ENCODE measurements around the gene CLCN1.
"Not testable (repeated sequence)": the region's sequence is repeated elsewhere in the genome, so short reads cannot be mapped to it uniquely, and the experiment has no call there.

Gene CLCN1

DNA sequence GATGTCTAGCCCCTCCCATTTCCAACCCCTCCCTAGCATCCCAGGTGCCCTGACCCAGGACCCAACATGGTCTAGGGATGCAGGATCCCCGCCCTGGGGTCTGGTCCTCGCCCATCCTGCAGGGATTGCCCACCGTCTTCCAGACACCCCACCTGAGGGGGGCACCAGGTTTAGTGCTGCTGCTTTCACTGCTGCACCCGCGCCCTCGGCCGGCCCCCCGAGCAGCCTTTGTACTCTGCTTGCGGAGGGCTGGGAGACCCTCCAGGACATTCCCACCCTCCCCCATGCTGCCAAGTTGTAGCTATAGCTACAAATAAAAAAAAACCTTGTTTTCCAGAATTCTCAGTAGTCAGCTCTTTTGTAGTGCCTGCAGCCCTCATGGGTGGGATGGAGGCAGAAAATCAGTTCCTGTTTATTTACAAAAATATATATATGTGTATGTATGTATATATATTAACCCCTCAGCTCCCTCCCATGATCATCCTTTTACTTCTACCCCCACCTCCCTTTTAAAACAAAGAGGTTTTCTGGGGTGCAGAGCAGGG lies 74.9 kb downstream of the CLCN1 start:
- Histone ChIP-seq H3K27ac (peak overlapping the region; percentile 87 to 95), H3K4me3 (peak overlapping the region; percentile 14)
- TF ChIP-seq, protein P1, sequence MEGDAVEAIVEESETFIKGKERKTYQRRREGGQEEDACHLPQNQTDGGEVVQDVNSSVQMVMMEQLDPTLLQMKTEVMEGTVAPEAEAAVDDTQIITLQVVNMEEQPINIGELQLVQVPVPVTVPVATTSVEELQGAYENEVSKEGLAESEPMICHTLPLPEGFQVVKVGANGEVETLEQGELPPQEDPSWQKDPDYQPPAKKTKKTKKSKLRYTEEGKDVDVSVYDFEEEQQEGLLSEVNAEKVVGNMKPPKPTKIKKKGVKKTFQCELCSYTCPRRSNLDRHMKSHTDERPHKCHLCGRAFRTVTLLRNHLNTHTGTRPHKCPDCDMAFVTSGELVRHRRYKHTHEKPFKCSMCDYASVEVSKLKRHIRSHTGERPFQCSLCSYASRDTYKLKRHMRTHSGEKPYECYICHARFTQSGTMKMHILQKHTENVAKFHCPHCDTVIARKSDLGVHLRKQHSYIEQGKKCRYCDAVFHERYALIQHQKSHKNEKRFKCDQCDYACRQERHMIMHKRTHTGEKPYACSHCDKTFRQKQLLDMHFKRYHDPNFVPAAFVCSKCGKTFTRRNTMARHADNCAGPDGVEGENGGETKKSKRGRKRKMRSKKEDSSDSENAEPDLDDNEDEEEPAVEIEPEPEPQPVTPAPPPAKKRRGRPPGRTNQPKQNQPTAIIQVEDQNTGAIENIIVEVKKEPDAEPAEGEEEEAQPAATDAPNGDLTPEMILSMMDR (IDR thresholded peaks at IDR 0.05): no peak
- no peak for DNase-seq (ENCODE audit: low spot score)

DNA sequence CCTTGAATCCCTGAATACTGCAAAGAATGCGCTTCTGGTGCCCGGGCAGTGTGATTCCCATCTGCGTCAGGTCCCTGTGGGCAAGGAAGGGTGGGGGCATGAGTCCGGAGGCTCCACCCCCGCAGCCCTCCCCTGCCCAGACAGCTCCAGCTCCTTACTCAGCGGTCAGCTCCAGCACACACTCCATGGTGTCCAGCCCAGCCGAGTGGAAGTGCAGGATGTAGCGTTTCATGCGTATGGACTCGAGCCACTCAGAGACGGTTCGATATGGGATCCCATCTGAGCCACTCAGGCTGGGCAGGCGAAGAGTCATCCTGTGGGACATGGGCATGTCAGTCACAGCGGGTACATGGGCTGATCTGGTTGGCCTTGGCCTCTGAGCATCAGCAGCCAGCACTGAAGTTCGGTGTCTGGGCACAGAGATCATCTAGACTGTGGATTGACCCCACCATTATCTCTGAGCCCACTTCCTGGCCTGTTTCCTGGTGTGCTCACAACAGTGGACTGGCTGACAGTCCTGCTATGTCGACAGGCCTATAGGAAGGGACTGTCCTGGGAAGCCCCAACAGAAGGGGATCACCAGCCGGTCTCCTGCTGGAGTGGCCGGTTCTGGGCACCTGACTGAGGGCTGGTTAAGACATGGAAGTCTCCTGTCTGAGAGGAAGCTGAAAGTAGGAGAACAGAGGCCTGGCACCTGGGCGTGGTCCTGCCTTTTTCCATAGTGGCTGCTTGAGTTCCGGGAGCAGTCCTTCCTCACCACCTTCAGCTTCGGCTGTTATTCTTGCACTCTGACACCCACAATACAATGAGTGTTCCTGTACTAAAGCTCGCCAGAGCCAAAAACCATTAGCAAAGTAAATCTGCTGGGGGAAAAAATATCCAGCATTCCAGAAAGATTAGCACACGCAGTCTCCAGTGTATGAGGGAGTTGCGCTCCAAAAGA lies 75.8 kb downstream of the CLCN1 start:
- DNase-seq (ENCODE audit: low spot score): peak; percentile 96
- peak overlapping the region; percentile 87 to 95 for H3K27ac ChIP-seq
- TF ChIP-seq, protein P1 (IDR thresholded peaks at IDR 0.05): no peak
- peak overlapping the region; percentile 59 for H3K4me3 ChIP-seq

DNA sequence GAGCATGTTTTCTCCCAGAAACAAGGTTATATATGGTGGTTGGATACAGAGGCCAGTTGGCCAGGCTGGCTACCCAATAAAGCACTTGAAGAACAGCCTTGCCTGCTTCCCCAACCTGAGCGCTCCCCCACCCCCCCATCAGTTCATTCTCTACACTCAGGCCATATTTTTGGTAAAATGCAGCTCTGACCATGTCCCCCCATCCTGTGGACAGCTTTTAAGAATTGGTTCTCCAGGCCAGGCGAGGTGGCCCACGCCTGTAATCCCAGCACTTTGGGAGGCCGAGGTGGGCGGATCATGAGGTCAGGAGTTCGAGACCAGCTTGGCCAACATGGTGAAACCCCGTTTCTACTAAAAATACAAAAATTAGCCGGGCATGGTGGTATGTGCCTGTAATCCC lies 76.5 kb downstream of the CLCN1 start:
- Histone ChIP-seq H3K4me3 (peak overlapping the region; percentile 59), H3K27ac (peak overlapping the region; percentile 87 to 95)
- not testable (repeated sequence) for DNase-seq (ENCODE audit: low spot score)

DNA sequence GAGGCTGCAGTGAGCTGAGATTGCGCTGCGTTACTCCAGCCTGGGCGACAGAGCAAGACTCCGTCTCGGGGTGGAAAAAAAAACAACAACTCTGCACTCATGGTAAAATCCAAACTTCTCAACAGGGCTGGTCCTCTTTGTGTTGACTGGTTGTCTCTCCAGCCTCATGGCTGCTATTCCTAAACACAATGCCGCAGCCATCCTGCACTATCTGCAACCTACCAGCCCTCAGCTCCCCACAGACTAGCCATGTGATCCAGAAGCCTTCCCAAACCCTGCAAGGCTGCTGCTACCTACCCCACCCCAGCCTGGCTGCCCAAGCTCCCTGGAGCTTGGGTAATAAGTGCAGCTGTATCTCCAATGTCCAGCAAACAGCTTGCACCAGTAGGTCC lies 77.0 kb downstream of the CLCN1 start:
- no peak for DNase-seq (ENCODE audit: low spot score)
- H3K27ac ChIP-seq: peak overlapping the region; percentile 87 to 95
- no peak overlapping the region for H3K4me3 ChIP-seq
- TF ChIP-seq, protein P1 (IDR thresholded peaks at IDR 0.05): no peak

DNA sequence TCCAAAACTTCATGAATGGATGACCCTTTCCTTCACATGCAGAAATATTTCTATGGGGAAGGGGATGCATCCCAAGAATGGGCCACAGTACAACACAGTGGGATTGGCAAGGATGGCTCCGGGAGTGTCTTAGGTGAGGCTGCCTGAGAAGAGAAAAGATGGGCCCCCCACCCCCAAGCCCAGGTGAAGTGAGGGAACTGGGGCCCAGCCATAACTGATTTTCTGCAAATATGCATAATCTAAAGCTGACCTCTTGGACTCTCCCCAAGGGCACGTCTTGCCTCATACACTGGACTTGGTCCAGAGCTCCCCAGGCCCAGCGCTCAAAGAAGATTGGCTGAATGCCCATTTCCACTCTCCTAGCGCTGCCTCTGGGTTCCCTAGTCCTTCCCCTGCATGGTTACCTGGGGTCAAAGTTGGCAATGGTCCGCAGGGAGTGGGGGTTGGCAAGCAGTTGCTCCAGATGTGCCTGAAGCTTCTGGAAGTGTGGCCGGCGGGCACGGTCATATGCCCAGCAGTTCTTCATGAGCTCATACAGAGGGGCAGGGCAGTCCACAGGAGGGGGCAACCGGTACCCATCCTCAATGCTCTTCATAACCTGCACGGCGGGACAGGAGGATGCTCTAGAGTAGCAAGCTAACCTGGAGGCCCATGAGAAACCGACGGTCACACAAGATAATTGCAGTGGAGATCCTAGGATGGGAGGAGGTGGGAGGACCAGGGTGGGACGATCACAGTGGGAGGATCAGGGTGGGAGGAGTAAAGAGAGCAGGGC lies 77.5 kb downstream of the CLCN1 start:
- DNase-seq (ENCODE audit: low spot score): no peak
- Histone ChIP-seq H3K27ac (peak overlapping the region; percentile 87 to 95), H3K4me3 (no peak overlapping the region)
- TF ChIP-seq, protein P1 (IDR thresholded peaks at IDR 0.05): no peak

DNA sequence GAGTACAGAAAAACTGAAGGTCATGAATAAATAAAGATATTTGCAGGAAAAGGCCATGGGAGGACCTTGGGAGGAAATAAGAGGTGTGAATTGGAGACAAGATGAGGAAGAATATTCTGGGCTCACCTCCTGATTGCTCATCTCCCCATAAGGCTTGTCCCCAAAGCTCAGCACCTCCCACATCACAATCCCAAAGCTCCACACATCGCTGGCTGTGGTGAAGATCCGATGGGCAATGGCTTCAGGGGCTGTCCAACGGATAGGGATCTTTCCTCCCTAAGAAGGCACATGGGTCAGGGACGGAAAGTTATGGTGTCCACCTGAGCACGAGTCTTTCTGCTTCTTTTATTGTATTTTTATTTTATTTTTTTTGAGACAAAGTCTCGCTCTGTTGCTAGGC lies 78.2 kb downstream of the CLCN1 start:
- TF ChIP-seq, protein P1 (IDR thresholded peaks at IDR 0.05): no peak
- no peak overlapping the region for H3K27ac ChIP-seq
- no peak for DNase-seq (ENCODE audit: low spot score)
- no peak overlapping the region for H3K4me3 ChIP-seq

DNA sequence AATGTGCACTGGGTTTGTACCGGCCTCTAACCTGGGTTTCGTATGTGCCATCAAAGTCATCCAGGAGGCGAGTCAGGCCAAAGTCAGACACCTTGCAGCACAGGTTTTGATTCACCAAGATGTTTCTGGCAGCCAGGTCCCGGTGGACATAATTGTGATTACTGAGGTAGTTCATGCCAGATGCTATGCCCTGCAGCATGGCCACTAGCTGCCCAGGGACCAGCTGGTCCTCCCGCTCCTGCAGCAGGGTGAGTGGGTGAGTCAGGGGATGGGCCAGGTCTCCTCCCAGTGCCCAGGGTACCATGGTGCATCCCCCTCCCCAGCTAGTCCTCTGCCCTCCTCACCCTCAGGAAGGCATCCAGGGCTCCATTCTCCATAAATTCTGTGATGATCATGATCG lies 78.9 kb downstream of the CLCN1 start:
- Histone ChIP-seq H3K4me3 (no peak overlapping the region), H3K27ac (no peak overlapping the region)
- TF ChIP-seq, protein P1 (IDR thresholded peaks at IDR 0.05): no peak
- no peak for DNase-seq (ENCODE audit: low spot score)
